Calu3 (cell line): ENCODE measurements around the gene IPO8. TPM values are rescaled to one million over a fixed set of nuclear protein-coding genes. Genes with fewer than 3 reads are reported as not detected.

Experiments used
- BruUV-seq: library from RNA; stranded (reverse); fragments of 400-500 nt; replicated peaks from 2 replicates; lab custom pipeline; 2021; lab: Mats Ljungman, UMichigan
- CTCF ChIA-PET: fragments of 300-600 bp; sonication (Branson Sonifier 250); formaldehyde crosslinking; loops from one replicate; lab custom pipeline; 2022; ENCODE audit warnings: antibody characterized with exemption; lab: Charles Lee
- DNase-seq: peaks from one replicate; pipeline ENCODE4 v3.0.0; 2022
- H3K27ac Mint-ChIP-seq: one replicate; pipeline ENCODE4 v1.8.0; 2022; ENCODE audit warnings: mixed read lengths; ENCODE audit not compliant: unreplicated experiment
- H3K27me3 Mint-ChIP-seq: one replicate; pipeline ENCODE4 v1.8.0; 2022; ENCODE audit warnings: mixed read lengths; ENCODE audit not compliant: unreplicated experiment
- H3K36me3 Mint-ChIP-seq: one replicate; pipeline ENCODE4 v1.8.0; 2022; ENCODE audit warnings: mild to moderate bottlenecking, moderate library complexity, mixed read lengths; ENCODE audit not compliant: insufficient read depth, unreplicated experiment
- H3K4me1 Mint-ChIP-seq: one replicate; pipeline ENCODE4 v1.8.0; 2022; ENCODE audit warnings: mild to moderate bottlenecking, low read depth, mixed read lengths; ENCODE audit not compliant: unreplicated experiment
- H3K4me3 Mint-ChIP-seq: one replicate; pipeline ENCODE4 v1.8.0; 2022; ENCODE audit warnings: mild to moderate bottlenecking, low read depth, moderate library complexity, mixed read lengths; ENCODE audit not compliant: unreplicated experiment
- H3K9me3 Mint-ChIP-seq: one replicate; pipeline ENCODE4 v1.8.0; 2022; ENCODE audit warnings: low read depth, mixed read lengths; ENCODE audit not compliant: unreplicated experiment
- CTCF ChIP-seq: fragments of 200-600 bp; IDR thresholded peaks from one replicate; pipeline ENCODE4 v1.8.0; 2022; ENCODE audit warnings: antibody characterized with exemption; ENCODE audit not compliant: unreplicated experiment
- intact Hi-C: fragments of 100-400 bp; cut with micrococcal nuclease; formaldehyde crosslinking; loops from one replicate; pipeline ENCODE4 v1.10.0; 2022; ENCODE audit not compliant: unreplicated experiment
- total RNA-seq: library from RNA; stranded (reverse); gene quantifications from 2 replicates; pipeline ENCODE4 v1.2.3, GENCODE V29; 2022

Gene IPO8
- total RNA-seq, 1 experiment from 2014 or later = 44.1 TPM

GRCh38 chr12:30732954-30733637 lies 37.4 kb upstream of the IPO8 start:
- Mint-ChIP-seq H3K4me1 (peaks cover 9% of the 10 kb centered on the region), H3K27me3 (no peaks in the 10 kb centered on the region), H3K27ac (no peak overlapping the region), H3K36me3 (peaks cover 39% of the 10 kb centered on the region), H3K9me3 (no peaks in the 10 kb centered on the region), H3K4me3 (no peak overlapping the region)
- no peak for TF ChIP-seq CTCF
- CTCF ChIA-PET = interaction anchor here (0.6 to 1.6 kb wide), 3 partner anchors 10 to 64 kb away, joined by 4 to 7 read pairs (median 7); no protein-coding TSS in a partner anchor
- no TSS peak for BruUV-seq
- no peak for DNase-seq
- intact Hi-C loops = no loop called here

GRCh38 chr12:30730011-30730410 lies 34.3 kb upstream of the IPO8 start:
- Mint-ChIP-seq H3K9me3 (no peaks in the 10 kb centered on the region), H3K27me3 (no peaks in the 10 kb centered on the region), H3K36me3 (peaks cover 25% of the 10 kb centered on the region), H3K4me1 (peaks cover 24% of the 10 kb centered on the region), H3K4me3 (no peak overlapping the region), H3K27ac (no peak overlapping the region)
- CTCF ChIA-PET = no interaction called here
- no TSS peak for BruUV-seq
- no peak for DNase-seq
- intact Hi-C loops = no loop called here
- TF ChIP-seq CTCF = no peak

- no peaks in the 10 kb centered on the region for H3K27me3 Mint-ChIP-seq
- CTCF ChIA-PET = no interaction called here
- H3K9me3 Mint-ChIP-seq = no peaks in the 10 kb centered on the region
These were observed 33.9 kb upstream of the IPO8 start for GRCh38 chr12:30729547-30729946.

GRCh38 chr12:30726647-30727046 lies 31.0 kb upstream of the IPO8 start:
- no peaks in the 10 kb centered on the region for H3K9me3 Mint-ChIP-seq
- H3K27me3 Mint-ChIP-seq = no peaks in the 10 kb centered on the region
- H3K4me1 Mint-ChIP-seq = peaks cover 15% of the 10 kb centered on the region
- CTCF ChIA-PET = interaction anchor here (3.2 kb wide), 1 partner anchor 31 kb away, joined by 19 read pairs; the partner anchor contains the start of gene IPO8
- TF ChIP-seq CTCF = no peak
- no peak overlapping the region for H3K4me3 Mint-ChIP-seq
- DNase-seq = no peak
- H3K27ac Mint-ChIP-seq = no peak overlapping the region
- intact Hi-C loops = no loop called here
- peaks cover 12% of the 10 kb centered on the region for H3K36me3 Mint-ChIP-seq
- no TSS peak for BruUV-seq

More at GRCh38 chr12:30729547-30729946, 33.9 kb upstream of the IPO8 start:
- H3K4me3 Mint-ChIP-seq = no peak overlapping the region
- no peak for DNase-seq
- BruUV-seq = no TSS peak
- H3K27ac Mint-ChIP-seq = no peak overlapping the region
- intact Hi-C loops = no loop called here
- peaks cover 24% of the 10 kb centered on the region for H3K4me1 Mint-ChIP-seq
- TF ChIP-seq CTCF = no peak
- peaks cover 20% of the 10 kb centered on the region for H3K36me3 Mint-ChIP-seq
